Fibroblast of peridontal ligament (primary cell): ENCODE data around the gene CACNA1C.
A peak's percentile ranks its signal among the peaks of the same experiment; 100 is the strongest.

ENCODE experiments used
- DNase-seq: peaks from one replicate; pipeline ENCODE4 v3.0.0-alpha.2; 2010; ENCODE audit errors: extremely low read depth

Gene CACNA1C

GRCh38 chr12:2451497-2451896, 398.7 kb downstream of the CACNA1C start:
- no peak for DNase-seq

GRCh38 chr12:2453076-2453760, 400.4 kb downstream of the CACNA1C start:
- DNase-seq = peak; percentile 62

GRCh38 chr12:2453761-2454090, 400.9 kb downstream of the CACNA1C start:
- DNase-seq = no peak

GRCh38 chr12:2454601-2455177, 401.9 kb downstream of the CACNA1C start:
- no peak for DNase-seq

GRCh38 chr12:2455410-2455809, 402.6 kb downstream of the CACNA1C start:
- DNase-seq = no peak

GRCh38 chr12:2456122-2456812, 403.5 kb downstream of the CACNA1C start:
- no peak for DNase-seq

- no peak for DNase-seq
Observed at GRCh38 chr12:2456813-2457186, 404.0 kb downstream of the CACNA1C start.

GRCh38 chr12:2457215-2457932, 404.6 kb downstream of the CACNA1C start:
- DNase-seq = no peak

GRCh38 chr12:2457933-2458414, 405.2 kb downstream of the CACNA1C start:
- no peak for DNase-seq

GRCh38 chr12:2460051-2460670, 407.4 kb downstream of the CACNA1C start:
- no peak for DNase-seq

GRCh38 chr12:2461046-2461445, 408.3 kb downstream of the CACNA1C start:
- no peak for DNase-seq

GRCh38 chr12:2461645-2462044, 408.9 kb downstream of the CACNA1C start:
- DNase-seq = no peak

- no peak for DNase-seq
Observed at GRCh38 chr12:2462087-2462486, 409.3 kb downstream of the CACNA1C start.

- DNase-seq = no peak
Observed at GRCh38 chr12:2463719-2464118, 410.9 kb downstream of the CACNA1C start.

GRCh38 chr12:2465681-2466080, 412.9 kb downstream of the CACNA1C start:
- DNase-seq = no peak

- no peak for DNase-seq
Observed at GRCh38 chr12:2466211-2466610, 413.4 kb downstream of the CACNA1C start.

- DNase-seq = no peak
Observed at GRCh38 chr12:2467447-2468195, 414.8 kb downstream of the CACNA1C start.

- no peak for DNase-seq
Observed at GRCh38 chr12:2475984-2476383, 423.2 kb downstream of the CACNA1C start.

GRCh38 chr12:2477009-2477766, 424.4 kb downstream of the CACNA1C start:
- no peak for DNase-seq

GRCh38 chr12:2479851-2480535, 427.2 kb downstream of the CACNA1C start:
- no peak for DNase-seq
